Upper lobe of left lung (tissue), 6 donors: Measurements from ENCODE around the gene KCNH1. TPM values are rescaled to one million over a fixed set of nuclear protein-coding genes. Genes with fewer than 3 reads are reported as not detected.

Experiments
- ATAC-seq, 2 donors: fragments of 200-7000 bp; cut with Tn5 transposase; one replicate each; pipeline ENCODE4 v1.9.1; 2022; ENCODE audit warnings: mild to moderate bottlenecking in 2 of 2, moderate library complexity in 2 of 2; ENCODE audit not compliant: low FRiP score in 2 of 2
- DNase-seq, 2 donors: peaks; one replicate each; pipeline ENCODE4 v3.0.0-alpha.2; 2019 to 2020
- H3K27ac ChIP-seq, 4 donors: fragments of 200-600 bp; sonication (generic); one replicate each; pipeline ENCODE4 v1.5.1; 2016 to 2019
- H3K27me3 ChIP-seq, 4 donors: fragments of 200-600 bp; sonication (generic); one replicate each; pipeline ENCODE4 v1.5.1; 2017 to 2019
- H3K36me3 ChIP-seq, 4 donors: fragments of 200-600 bp; sonication (generic); one replicate each; pipeline ENCODE4 v1.5.1; 2016 to 2019
- H3K4me1 ChIP-seq, 4 donors: fragments of 200-600 bp; sonication (generic); one replicate each; pipeline ENCODE4 v1.5.1; 2018 to 2019
- H3K4me3 ChIP-seq, 4 donors: fragments of 200-600 bp; sonication (generic); one replicate each; pipeline ENCODE4 v1.5.1; 2017 to 2019; ENCODE audit warnings: mild to moderate bottlenecking in 2 of 4, moderate library complexity in 1 of 4
- H3K9me3 ChIP-seq, 4 donors: fragments of 200-600 bp; sonication (generic); one replicate each; pipeline ENCODE4 v1.5.1; 2018 to 2019
- EP300 ChIP-seq, 4 donors: sonication (generic); formaldehyde crosslinking; IDR thresholded peaks; one replicate each; pipeline ENCODE4 v1.5.1; 2017; ENCODE audit warnings: antibody characterized with exemption in 4 of 4, control low read depth in 2 of 4
- POLR2A ChIP-seq, 4 donors: fragments of 450-650 bp; IDR thresholded peaks; one replicate each; pipeline ENCODE4 v1.5.1; 2016 to 2017; ENCODE audit warnings: antibody characterized with exemption in 4 of 4, mild to moderate bottlenecking in 2 of 4
- POLR2AphosphoS5 ChIP-seq, 2 donors: sonication (generic); formaldehyde crosslinking; IDR thresholded peaks; one replicate each; pipeline ENCODE4 v1.5.1; 2017; ENCODE audit warnings: antibody characterized with exemption in 2 of 2
- WGBS, 2 donors: methylation state at CpG; one replicate each; pipeline ENCODE4 v1.1.5; 2017 to 2018; 5-methylcytosine and 5-hydroxymethylcytosine counted together
- total RNA-seq, 6 donors: library from RNA; depleted of rRNA in 4 of 6; stranded (reverse); fragments of >200 nt in 4 of 6; gene quantifications; one replicate each; pipeline versions ENCODE4 v1.1.0 to v1.2.1, GENCODE V29; 2016 to 2021
- TF ChIP-seq, protein P1 (sequence below), 6 experiments: fragments of 450-650 bp in 4 of 6; fragments of 200-600 bp in 2 of 6; sonication (generic) in 2 of 6; IDR thresholded peaks; one replicate each; pipeline ENCODE4 v1.5.1; 2016 to 2019; ENCODE audit warnings: antibody characterized with exemption in 6 of 6
- donor health status: DM: no; HTN: no; CAD: no; lungs with moderate emphysema.
- donor health status: DM: no; HTN: yes; CAD: no; lungs with severe emphysema.

Gene KCNH1
- total RNA-seq, 6 donors from 2014 or later: 0.09 TPM; not detected in 5

DNA sequence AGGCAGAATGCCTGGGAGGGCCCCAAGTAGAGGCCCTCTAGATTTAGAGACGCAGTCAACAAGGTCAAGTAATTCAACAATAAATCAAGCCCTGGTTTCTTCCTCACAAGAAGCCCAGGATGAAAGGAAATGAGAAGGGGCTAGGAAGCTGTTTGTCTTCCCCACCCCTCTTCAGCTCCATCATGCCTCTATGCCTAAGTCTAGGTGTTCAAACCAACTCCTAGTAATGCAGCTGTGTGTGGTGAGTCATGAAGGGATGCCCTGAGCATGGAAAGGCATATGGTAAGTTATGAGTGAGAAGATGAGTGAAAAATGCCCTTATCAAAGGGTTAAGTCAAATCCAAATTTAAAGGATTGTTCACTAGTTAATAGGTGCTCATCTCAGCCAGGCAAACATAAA lies 339.5 kb downstream of the KCNH1 start:
- Histone ChIP-seq H3K27ac (no peak overlapping the region), H3K27me3 (no peaks in the 10 kb centered on the region), H3K9me3 (no peaks in the 10 kb centered on the region), H3K4me3 (no peak overlapping the region), H3K36me3 (no peaks in the 10 kb centered on the region), H3K4me1 (no peaks in the 10 kb centered on the region)
- 92 to 94% methylated on average over 1 of the region's 1 CpG for whole genome bisulfite sequencing, 2 donors
- DNase-seq (no peak), ATAC-seq (no peak)
- no peak for TF ChIP-seq EP300 (IDR thresholded peaks at IDR 0.05)
- TF ChIP-seq POLR2A (IDR thresholded peaks at IDR 0.05): no peak
- TF ChIP-seq POLR2AphosphoS5 (IDR thresholded peaks at IDR 0.05): no peak
- TF ChIP-seq, protein P1, sequence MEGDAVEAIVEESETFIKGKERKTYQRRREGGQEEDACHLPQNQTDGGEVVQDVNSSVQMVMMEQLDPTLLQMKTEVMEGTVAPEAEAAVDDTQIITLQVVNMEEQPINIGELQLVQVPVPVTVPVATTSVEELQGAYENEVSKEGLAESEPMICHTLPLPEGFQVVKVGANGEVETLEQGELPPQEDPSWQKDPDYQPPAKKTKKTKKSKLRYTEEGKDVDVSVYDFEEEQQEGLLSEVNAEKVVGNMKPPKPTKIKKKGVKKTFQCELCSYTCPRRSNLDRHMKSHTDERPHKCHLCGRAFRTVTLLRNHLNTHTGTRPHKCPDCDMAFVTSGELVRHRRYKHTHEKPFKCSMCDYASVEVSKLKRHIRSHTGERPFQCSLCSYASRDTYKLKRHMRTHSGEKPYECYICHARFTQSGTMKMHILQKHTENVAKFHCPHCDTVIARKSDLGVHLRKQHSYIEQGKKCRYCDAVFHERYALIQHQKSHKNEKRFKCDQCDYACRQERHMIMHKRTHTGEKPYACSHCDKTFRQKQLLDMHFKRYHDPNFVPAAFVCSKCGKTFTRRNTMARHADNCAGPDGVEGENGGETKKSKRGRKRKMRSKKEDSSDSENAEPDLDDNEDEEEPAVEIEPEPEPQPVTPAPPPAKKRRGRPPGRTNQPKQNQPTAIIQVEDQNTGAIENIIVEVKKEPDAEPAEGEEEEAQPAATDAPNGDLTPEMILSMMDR (IDR thresholded peaks at IDR 0.05): no peak

DNA sequence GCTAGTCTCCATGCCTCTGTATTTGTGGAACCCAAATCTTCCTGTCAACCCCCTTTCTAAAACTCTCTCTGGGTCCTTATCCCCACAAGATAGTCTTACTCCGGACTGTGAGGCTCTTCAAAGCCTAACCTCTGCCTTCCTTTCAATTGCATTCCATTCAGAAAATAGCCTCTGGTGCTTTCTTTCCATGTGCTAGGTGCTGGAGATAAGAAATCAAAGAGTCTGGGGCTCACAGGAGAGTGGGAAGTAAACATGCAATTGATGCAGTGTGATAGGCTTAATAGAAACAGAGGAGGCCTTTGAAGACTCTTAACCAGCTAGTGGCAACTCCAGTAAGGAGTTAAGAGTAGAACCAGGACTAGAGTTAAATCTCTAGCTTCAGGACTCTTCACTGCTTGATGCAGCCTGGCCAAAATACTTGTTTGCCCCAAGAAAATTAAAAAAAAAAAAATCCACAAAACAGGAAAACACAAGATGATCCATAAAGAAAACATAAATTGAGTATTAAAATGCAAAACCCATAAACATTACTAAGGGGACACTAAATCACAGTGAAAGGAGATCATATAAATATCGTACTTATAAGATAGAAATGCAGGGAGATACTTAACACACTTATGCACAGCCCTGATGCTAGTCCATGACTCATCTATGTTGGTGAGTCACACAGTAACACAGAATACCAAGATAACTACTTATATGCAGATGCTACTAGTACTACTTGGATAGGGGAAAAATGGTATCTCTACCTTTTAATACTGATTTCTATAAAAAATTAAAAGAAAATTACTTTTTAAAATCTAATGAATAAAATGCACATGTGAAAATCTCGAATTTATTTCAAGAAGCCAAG lies 341.5 kb downstream of the KCNH1 start:
- ATAC-seq: no peak

DNA sequence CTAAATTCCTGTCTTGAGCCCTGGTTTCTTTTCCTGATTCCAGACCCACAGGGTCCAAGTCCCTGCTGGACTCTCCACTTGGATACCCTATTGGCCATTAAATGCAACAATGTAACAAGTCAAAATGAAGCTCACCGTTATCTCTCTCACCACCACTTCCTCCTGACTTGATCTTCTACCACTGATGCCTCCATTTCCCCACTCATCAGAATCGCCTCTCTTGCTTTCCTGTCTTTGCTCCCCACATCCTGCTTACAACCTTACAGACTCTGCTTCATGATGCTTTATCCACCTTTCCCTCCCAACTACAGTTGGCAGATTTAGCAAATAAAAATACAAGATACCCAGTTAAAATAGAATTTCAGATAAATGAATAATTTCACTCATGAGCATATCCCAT lies 343.8 kb downstream of the KCNH1 start:
- Histone ChIP-seq H3K27ac (no peak overlapping the region), H3K9me3 (no peaks in the 10 kb centered on the region), H3K27me3 (no peaks in the 10 kb centered on the region), H3K4me3 (no peak overlapping the region), H3K36me3 (no peaks in the 10 kb centered on the region), H3K4me1 (no peaks in the 10 kb centered on the region)
- TF ChIP-seq POLR2AphosphoS5 (IDR thresholded peaks at IDR 0.05): no peak
- no peak for TF ChIP-seq EP300 (IDR thresholded peaks at IDR 0.05)
- TF ChIP-seq, protein P1 (IDR thresholded peaks at IDR 0.05): no peak
- TF ChIP-seq POLR2A (IDR thresholded peaks at IDR 0.05): no peak
- ATAC-seq (no peak), DNase-seq (no peak)
- WGBS, 2 donors: 49 to 54% methylated on average over 2 of the region's 2 CpGs

More for the DNA sequence above, 341.5 kb downstream of the KCNH1 start:
- H3K36me3 ChIP-seq: no peaks in the 10 kb centered on the region
- WGBS, 2 donors: 66 to 69% methylated on average over 3 of the region's 3 CpGs
- no peaks in the 10 kb centered on the region for H3K9me3 ChIP-seq
- no peak for DNase-seq
- H3K27me3 ChIP-seq: no peaks in the 10 kb centered on the region
- no peak overlapping the region for H3K4me3 ChIP-seq
- no peak for TF ChIP-seq POLR2AphosphoS5 (IDR thresholded peaks at IDR 0.05)
- TF ChIP-seq, protein P1 (IDR thresholded peaks at IDR 0.05): no peak
- TF ChIP-seq POLR2A (IDR thresholded peaks at IDR 0.05): no peak
- no peak for TF ChIP-seq EP300 (IDR thresholded peaks at IDR 0.05)
- no peaks in the 10 kb centered on the region for H3K4me1 ChIP-seq
- no peak overlapping the region for H3K27ac ChIP-seq

DNA sequence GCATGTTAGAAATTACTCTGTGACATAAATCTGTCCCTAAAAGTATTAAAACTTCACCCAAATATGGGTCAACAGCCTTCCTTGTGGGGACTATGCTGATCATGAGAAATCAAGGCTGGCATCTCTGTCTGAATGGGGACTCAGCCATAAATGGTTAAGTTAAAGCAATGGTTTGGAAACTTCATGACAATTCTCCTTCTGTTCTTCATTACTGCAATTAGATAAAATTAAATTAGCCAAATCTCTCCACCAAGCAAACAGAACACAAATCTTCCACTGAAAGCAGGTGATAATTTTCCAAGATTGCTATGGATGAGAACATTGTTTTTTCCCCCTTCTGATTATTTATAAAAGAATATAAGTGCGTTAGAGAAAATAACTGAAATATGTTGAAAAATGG lies 346.1 kb downstream of the KCNH1 start:
- no peak overlapping the region for H3K4me3 ChIP-seq
- TF ChIP-seq EP300 (IDR thresholded peaks at IDR 0.05) (no peak), POLR2AphosphoS5 (IDR thresholded peaks at IDR 0.05) (no peak), POLR2A (IDR thresholded peaks at IDR 0.05) (no peak)
- TF ChIP-seq, protein P1 (IDR thresholded peaks at IDR 0.05): no peak
- no peaks in the 10 kb centered on the region for H3K9me3 ChIP-seq
- DNase-seq (no peak), ATAC-seq (no peak)
- WGBS, 2 donors: 89 to 100% methylated on average over 1 of the region's 1 CpG
- no peaks in the 10 kb centered on the region for H3K4me1 ChIP-seq
- H3K36me3 ChIP-seq: no peaks in the 10 kb centered on the region
- H3K27ac ChIP-seq: no peak overlapping the region
- no peaks in the 10 kb centered on the region for H3K27me3 ChIP-seq

DNA sequence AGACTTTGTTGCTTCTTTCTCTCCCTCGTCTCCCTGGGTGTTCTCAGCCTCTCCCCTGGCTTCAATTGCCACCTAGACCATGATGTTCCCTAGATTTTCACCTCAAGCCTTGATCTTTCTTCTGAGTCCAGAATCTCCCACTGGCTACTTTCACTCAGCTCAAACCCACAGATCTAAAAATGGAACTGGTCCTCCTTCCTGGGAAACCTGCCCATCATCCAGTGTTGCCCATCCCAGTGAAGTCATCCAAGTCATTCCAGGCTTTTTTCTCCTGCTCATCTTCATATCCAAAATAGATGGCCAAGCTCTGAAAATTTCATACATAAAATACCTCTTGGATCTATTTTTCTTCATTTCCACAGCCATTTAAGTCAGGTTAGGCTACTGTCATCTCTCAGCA lies 347.4 kb downstream of the KCNH1 start:
- WGBS, 2 donors: 69 to 92% methylated on average over 1 of the region's 1 CpG
- H3K27ac ChIP-seq: no peak overlapping the region
- H3K9me3 ChIP-seq: no peaks in the 10 kb centered on the region
- DNase-seq (no peak), ATAC-seq (no peak)
- H3K4me3 ChIP-seq: no peak overlapping the region
- TF ChIP-seq POLR2AphosphoS5 (IDR thresholded peaks at IDR 0.05) (no peak), EP300 (IDR thresholded peaks at IDR 0.05) (no peak)
- TF ChIP-seq, protein P1 (IDR thresholded peaks at IDR 0.05): no peak
- H3K36me3 ChIP-seq: no peaks in the 10 kb centered on the region
- no peaks in the 10 kb centered on the region for H3K4me1 ChIP-seq
- no peaks in the 10 kb centered on the region for H3K27me3 ChIP-seq
